ENCODE data around the gene TTLL11.
A peak's percentile ranks its signal among the peaks of the same experiment; 100 is the strongest.

TTLL11 gene

DNA sequence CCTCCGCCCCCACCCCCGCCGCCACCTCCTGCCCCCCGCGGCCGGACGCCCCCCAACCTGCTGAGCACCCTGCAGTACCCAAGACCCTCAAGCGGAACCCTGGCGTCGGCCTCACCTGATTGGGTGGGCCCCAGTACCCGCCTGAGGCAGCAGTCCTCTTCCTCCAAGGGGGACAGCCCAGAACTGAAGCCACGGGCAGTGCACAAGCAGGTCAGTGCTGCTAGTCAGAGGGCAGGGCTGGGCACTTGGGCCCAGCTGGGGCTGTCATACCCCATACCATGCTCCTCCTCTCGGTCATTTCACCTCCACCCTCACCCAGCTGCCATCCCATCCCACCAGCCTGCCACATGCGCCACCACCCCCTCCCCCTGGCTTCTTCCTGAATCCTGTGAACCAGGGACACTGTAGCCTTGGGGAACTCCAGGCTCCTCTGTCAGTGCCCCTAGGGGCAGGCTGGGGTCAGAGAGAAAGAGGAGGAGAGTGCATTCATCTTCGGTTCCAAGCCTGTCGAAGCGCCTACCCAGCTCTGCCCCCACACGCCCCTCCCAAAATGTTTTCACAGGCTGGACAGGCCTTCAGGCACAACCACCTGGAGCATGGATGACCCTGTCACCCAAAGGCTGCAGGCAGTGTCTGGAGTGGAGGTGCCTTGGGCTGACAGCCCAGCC, 319.7 kb downstream of the TTLL11 start:
- no peak for DNase-seq (ENCODE audit: low spot score)

DNA sequence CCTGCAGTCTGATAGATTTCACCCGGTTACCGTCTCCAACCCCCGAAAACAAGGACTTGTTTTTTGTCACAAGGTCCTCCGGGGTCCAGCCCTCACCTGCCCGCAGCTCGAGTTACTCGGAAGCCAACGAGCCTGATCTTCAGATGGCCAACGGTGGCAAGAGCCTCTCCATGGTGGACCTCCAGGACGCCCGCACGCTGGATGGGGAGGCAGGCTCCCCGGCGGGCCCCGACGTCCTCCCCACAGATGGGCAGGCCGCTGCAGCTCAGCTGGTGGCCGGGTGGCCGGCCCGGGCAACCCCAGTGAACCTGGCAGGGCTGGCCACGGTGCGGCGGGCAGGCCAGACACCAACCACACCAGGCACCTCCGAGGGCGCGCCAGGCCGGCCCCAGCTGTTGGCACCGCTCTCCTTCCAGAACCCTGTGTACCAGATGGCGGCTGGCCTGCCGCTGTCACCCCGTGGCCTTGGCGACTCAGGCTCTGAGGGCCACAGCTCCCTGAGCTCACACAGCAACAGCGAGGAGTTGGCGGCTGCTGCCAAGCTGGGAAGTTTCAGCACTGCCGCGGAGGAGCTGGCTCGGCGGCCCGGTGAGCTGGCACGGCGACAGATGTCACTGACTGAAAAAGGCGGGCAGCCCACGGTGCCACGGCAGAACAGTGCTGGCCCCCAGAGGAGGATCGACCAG, 320.4 kb downstream of the TTLL11 start:
- DNase-seq (ENCODE audit: low spot score), result peak; percentile 47

Data from globus pallidus (tissue), 1 donor.